HepG2 (cell line): Measurements from ENCODE around the gene SHC3. TPM values are rescaled to one million over a fixed set of nuclear protein-coding genes. Genes with fewer than 3 reads are reported as not detected.
A peak's percentile ranks its signal among the peaks of the same experiment; 100 is the strongest.

Source experiments
- ATAC-seq: fragments of 200-7000 bp; cut with Tn5 transposase; 3 replicates; pipeline ENCODE4 v1.9.1; 2020; ENCODE audit warnings: mild to moderate bottlenecking, moderate library complexity
- BruUV-seq: library from RNA; stranded (reverse); fragments of 400-500 nt; replicated peaks from 2 replicates; lab custom pipeline; 2021; lab: Mats Ljungman, UMichigan
- CTCF ChIA-PET: fragments of 300-600 bp; formaldehyde crosslinking; extraction: SDS; loops from one replicate; lab custom pipeline; 2021; ENCODE audit warnings: low total read pairs, inconsistent platforms, low intra/inter-chr PET ratio; lab: Yijun Ruan, JAX
- POLR2A ChIA-PET: fragments of 350-600 bp; sonication (Branson Sonifier 250); formaldehyde crosslinking; loops from one replicate; lab custom pipeline; 2020; ENCODE audit warnings: antibody characterized with exemption, inconsistent platforms; lab: Yijun Ruan, JAX
- DNase-seq: peaks from one replicate; pipeline ENCODE4 v3.0.0-alpha.2; 2015; ENCODE audit warnings: low spot score
- FAIRE-seq: peaks from 3 replicates; lab custom pipeline; 2011; peaks lifted over from hg19 to GRCh38; lab: Jason Lieb, UNC
- H2AFZ ChIP-seq: one replicate; pipeline ENCODE4 v1.6.1; 2011; ENCODE audit warnings: low read length, inconsistent platforms
- H3K27ac ChIP-seq: fragments of 300-600 bp; 3 replicates; pipeline ENCODE4 v1.8.0; 2011; ENCODE audit warnings: mixed run types, mild to moderate bottlenecking, mixed read lengths, low read length, inconsistent platforms; ENCODE audit not compliant: insufficient read depth; ENCODE audit errors: extremely low read length
- H3K27me3 ChIP-seq, 2 experiments: fragments of 200-600 bp in 1 of 2; 2 replicates in 1 of 2; 3 replicates in 1 of 2; pipeline versions ENCODE4 v1.6.0 to v1.8.0; 2011; ENCODE audit warnings: low read length in 2 of 2, mild to moderate bottlenecking in 2 of 2, moderate library complexity in 2 of 2, inconsistent platforms in 1 of 2; ENCODE audit not compliant: insufficient read depth in 2 of 2, control insufficient read depth in 1 of 2
- H3K36me3 ChIP-seq, 2 experiments: fragments of 200-600 bp in 1 of 2; replicated peaks in 1 of 2; 2 replicates in 1 of 2; 3 replicates in 1 of 2; pipeline versions ENCODE4 v1.5.1 to v1.8.0; 2011; ENCODE audit warnings: low read length in 2 of 2, inconsistent platforms in 1 of 2; ENCODE audit not compliant: insufficient read depth in 2 of 2, control insufficient read depth in 1 of 2
- H3K4me1 ChIP-seq: 2 replicates; pipeline ENCODE4 v1.5.1; 2012; ENCODE audit warnings: low read length, inconsistent platforms; ENCODE audit not compliant: insufficient read depth
- H3K4me2 ChIP-seq: 2 replicates; pipeline ENCODE4 v1.6.0; 2011; ENCODE audit warnings: low read depth, low read length, inconsistent platforms
- H3K4me3 ChIP-seq, 3 experiments: fragments of 200-600 bp in 1 of 3; sonication (generic), shearing (Covaris generic) in 1 of 3; replicated peaks in 1 of 3; 2 replicates each; pipeline ENCODE4 v1.5.1; 2011 to 2016; ENCODE audit warnings: low read length in 3 of 3, inconsistent platforms in 2 of 3, low read depth in 2 of 3, mild to moderate bottlenecking in 2 of 3, control low read depth in 1 of 3, mixed read lengths in 1 of 3; ENCODE audit not compliant: insufficient read depth in 1 of 3
- H3K79me2 ChIP-seq: one replicate; pipeline ENCODE4 v1.6.1; 2011; ENCODE audit warnings: low read length, inconsistent platforms; ENCODE audit not compliant: insufficient read depth
- H3K9ac ChIP-seq: 2 replicates; pipeline ENCODE4 v1.6.0; 2011; ENCODE audit warnings: mild to moderate bottlenecking, low read depth, low read length, inconsistent platforms; ENCODE audit not compliant: insufficient read depth
- H3K9me3 ChIP-seq: 2 replicates; pipeline ENCODE4 v1.5.1; 2012; ENCODE audit warnings: mild to moderate bottlenecking, low read length
- H4K20me1 ChIP-seq: 2 replicates; pipeline ENCODE4 v1.6.0; 2011; ENCODE audit warnings: inconsistent platforms, mild to moderate bottlenecking, low read length, moderate library complexity; ENCODE audit not compliant: insufficient read depth
- ATF2 ChIP-seq: sonication (generic); formaldehyde crosslinking; IDR thresholded peaks from 2 replicates; pipeline ENCODE4 v1.4.0; 2020; ENCODE audit warnings: missing genetic modification reagents
- GMEB1 ChIP-seq: sonication (generic); formaldehyde crosslinking; IDR thresholded peaks from 2 replicates; pipeline ENCODE4 v1.5.1; 2020; ENCODE audit warnings: missing genetic modification reagents, mild to moderate bottlenecking, borderline replicate concordance
- HNF4A ChIP-seq: sonication (generic); formaldehyde crosslinking; IDR thresholded peaks from 2 replicates; pipeline ENCODE4 v1.4.0; 2020; ENCODE audit warnings: missing genetic modification reagents
- KLF12 ChIP-seq: sonication (generic); formaldehyde crosslinking; IDR thresholded peaks from 2 replicates; pipeline ENCODE4 v1.4.0; 2020; ENCODE audit warnings: missing genetic modification reagents, borderline replicate concordance
- MAX ChIP-seq: IDR thresholded peaks from 2 replicates; pipeline ENCODE4 v1.6.1; 2012; ENCODE audit warnings: inconsistent platforms
- WGBS: methylation state at CpG from one replicate; pipeline ENCODE4 v1.1.6; 2017; ENCODE audit warnings: low lambda C conversion rate; 5-methylcytosine and 5-hydroxymethylcytosine counted together
- in situ Hi-C: cut with HindIII; loops from 2 replicates; pipeline ENCODE4 v1.10.0; 2017; ENCODE audit warnings: low pct_unique_long_range_greater_than_20kb; ENCODE audit not compliant: extremely low pct_ligation_motif_present
- intact Hi-C: fragments of 100-400 bp; cut with micrococcal nuclease; formaldehyde crosslinking; loops from one replicate; pipeline ENCODE4 v1.10.0; 2022; ENCODE audit not compliant: unreplicated experiment
- polyA plus RNA-seq, 8 experiments: library from polyadenylated mRNA; depleted of rRNA in 3 of 8; stranded (reverse) in 7 of 8; unstranded in 1 of 8; fragments of >200 nt; fragmentation: Illumina TruSeq in 4 of 8; extraction: Trizol in 4 of 8; gene quantifications; 2 replicates each; pipeline versions ENCODE4 v1.2.1 to v1.2.3, GENCODE V29; 2011 to 2016; ENCODE audit warnings: low read depth in 4 of 8, missing spikeins in 1 of 8, mixed read lengths in 1 of 8; ENCODE audit not compliant: insufficient read depth in 1 of 8
- total RNA-seq, 5 experiments: library from RNA; depleted of rRNA; stranded (reverse); fragments of >200 nt; fragmentation: Illumina TruSeq; extraction: Trizol; gene quantifications; 2 replicates each; pipeline ENCODE4 v1.2.3, GENCODE V29; 2016; ENCODE audit warnings: low read depth in 1 of 5
- TF ChIP-seq, protein P1 (sequence below): sonication (generic); formaldehyde crosslinking; IDR thresholded peaks from 2 replicates; pipeline ENCODE4 v1.5.0; 2020; ENCODE audit warnings: mild to moderate bottlenecking, low read depth, missing genetic modification reagents, borderline replicate concordance
- TF ChIP-seq, protein P2 (sequence below): sonication (generic); formaldehyde crosslinking; IDR thresholded peaks from 2 replicates; pipeline ENCODE4 v1.5.0; 2020; ENCODE audit warnings: missing genetic modification reagents

Gene SHC3
- total and polyA plus RNA-seq, 2 of the 13 experiments (the other 11 are each of a cell fraction or from before 2014, with no cell fraction given), result 0.09 to 0.89 TPM

DNA sequence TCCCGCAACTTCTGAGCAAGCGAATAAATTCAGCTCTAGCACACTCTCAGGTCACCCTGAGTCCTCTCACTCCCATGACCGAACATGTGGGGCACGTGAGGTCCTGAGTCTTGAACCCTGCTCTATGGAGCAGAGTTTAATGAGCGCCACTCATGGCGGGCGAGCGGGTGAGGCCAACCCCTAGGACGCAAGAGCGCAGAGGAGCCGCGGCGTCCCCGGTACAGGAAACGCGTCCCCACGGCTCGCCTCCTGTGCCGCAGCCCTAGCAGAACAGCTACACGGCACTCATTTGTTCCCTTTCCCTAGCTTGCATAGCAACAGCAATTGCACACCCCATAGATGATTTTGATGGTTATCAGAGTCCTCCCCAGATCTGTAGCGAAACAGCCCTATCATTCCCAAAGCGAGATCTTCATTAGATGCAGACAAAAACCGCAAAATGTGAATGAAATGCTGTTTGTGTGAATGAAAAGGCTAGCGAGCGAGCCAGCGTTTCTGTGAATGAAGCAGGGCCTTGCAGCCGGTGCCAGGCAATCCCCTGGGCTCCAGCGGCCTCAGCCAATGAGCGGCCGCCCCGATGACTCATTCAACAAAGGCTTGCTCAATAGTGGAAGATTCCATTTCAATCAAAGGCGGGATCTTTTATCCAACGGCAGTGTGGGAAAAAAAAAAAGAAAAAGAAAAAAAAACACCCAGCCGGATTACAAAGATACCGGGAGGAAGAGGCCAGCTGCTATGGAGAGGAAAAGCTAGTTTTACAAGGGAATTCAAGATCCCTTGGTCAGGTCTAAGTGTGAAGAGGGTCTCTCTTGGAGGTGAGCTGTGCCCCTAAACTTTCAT, 1.5 kb upstream of the SHC3 start:
- ATAC-seq, result peak; percentile 91
- POLR2A ChIA-PET, result interaction anchor here (1.7 kb wide), 1 partner anchor 130 kb away, joined by 6 read pairs; no protein-coding TSS in a partner anchor
- H3K9me3 ChIP-seq, result no peaks in the 10 kb centered on the region
- peak overlapping the region; percentile 47 to 64 (median 51) for H3K4me3 ChIP-seq
- H4K20me1 ChIP-seq, result no peaks in the 10 kb centered on the region
- H3K79me2 ChIP-seq, result no peaks in the 10 kb centered on the region
- peaks cover 26% of the 10 kb centered on the region for H3K4me1 ChIP-seq
- DNase-seq, result peak; percentile 82
- H3K27me3 ChIP-seq, result peaks cover 5 to 37% of the 10 kb centered on the region in 2 experiments; a peak in 4 of 5 replicates
- H3K9ac ChIP-seq, result peak overlapping the region; percentile 61
- intact Hi-C loops (no loop called here), in situ Hi-C loops (no loop called here)
- H3K36me3 ChIP-seq, result no peaks in the 10 kb centered on the region
- TSS peak; percentile 71 for BruUV-seq
- H3K4me2 ChIP-seq, result peak overlapping the region; percentile 89
- peak; percentile 72 for FAIRE-seq
- CTCF ChIA-PET, result no interaction called here
- peak overlapping the region; percentile 73 for H2AFZ ChIP-seq
- WGBS, result 2% methylated on average over 24 of the region's 35 CpGs
- peak overlapping the region; percentile 66 for H3K27ac ChIP-seq
- TF ChIP-seq, protein P1, sequence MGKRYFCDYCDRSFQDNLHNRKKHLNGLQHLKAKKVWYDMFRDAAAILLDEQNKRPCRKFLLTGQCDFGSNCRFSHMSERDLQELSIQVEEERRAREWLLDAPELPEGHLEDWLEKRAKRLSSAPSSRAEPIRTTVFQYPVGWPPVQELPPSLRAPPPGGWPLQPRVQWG (CRISPR knock-in tag), result no peak
- TF ChIP-seq MAX (peak; percentile 36; the same call in 1 of the 2 replicates), HNF4A (CRISPR knock-in tag) (peak; percentile 78), KLF12 (peak; percentile 56; the same call in 1 of the 2 replicates), GMEB1 (peak; percentile 27; the same call in 1 of the 2 replicates), ATF2 (CRISPR knock-in tag) (peak; percentile 98)
- TF ChIP-seq, protein P2, sequence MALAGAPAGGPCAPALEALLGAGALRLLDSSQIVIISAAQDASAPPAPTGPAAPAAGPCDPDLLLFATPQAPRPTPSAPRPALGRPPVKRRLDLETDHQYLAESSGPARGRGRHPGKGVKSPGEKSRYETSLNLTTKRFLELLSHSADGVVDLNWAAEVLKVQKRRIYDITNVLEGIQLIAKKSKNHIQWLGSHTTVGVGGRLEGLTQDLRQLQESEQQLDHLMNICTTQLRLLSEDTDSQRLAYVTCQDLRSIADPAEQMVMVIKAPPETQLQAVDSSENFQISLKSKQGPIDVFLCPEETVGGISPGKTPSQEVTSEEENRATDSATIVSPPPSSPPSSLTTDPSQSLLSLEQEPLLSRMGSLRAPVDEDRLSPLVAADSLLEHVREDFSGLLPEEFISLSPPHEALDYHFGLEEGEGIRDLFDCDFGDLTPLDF (CRISPR knock-in tag), result peak; percentile 70
